ENCODE measurements around the gene AP2M1.
"Not testable (repeated sequence)": the region's sequence is repeated elsewhere in the genome, so short reads cannot be mapped to it uniquely, and the experiment has no call there.

AP2M1 gene

DNA sequence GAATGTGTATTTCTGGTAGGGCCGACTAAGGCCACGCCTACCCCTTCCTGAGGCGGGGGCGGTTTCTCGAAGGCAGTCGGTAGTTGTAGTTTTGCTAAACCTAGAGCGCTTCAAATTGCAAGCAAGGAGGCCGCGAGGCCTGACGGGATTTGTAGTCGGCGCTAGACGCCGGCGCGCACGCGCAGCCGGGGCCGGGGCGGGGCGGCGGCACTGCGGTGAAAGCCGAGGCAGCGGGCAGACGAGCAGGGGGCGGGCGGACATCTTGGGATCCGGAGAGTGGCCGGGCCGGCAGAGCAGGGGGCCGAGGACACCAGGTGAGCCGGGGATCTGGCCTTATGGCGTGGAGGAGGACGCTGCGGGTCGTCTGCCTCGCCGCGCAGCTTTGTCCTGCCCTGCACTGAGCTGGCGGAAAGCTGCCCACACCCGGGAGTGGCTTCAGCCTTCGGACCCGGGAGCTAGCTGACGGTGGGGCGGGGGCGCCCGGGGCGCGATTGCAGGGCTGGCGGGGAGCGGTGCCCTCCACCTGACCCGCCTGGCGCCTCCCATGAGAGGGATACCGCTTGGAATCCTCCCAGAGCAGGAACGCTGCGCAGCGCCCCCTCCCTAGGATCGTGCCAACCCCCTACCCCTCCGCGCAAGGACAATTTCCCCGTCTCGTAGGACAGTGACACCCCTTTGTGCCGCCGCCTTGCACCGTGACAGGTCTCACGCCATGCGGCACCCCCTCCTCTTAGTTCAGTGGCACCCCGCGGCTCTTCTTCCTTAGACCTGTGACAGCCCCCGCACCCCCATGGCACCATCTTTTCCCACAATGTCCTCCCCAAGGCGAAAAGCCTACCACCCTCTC, at the start of gene AP2M1:
Gene AP2M1 (plus strand): TSS at position 210 of the 847 bp plus-strand sequence. CDS start 2,139 bp downstream, outside the sequence.
- DNase-seq: peak; percentile 98

GRCh38 chr3:184126006-184126405, 48.6 kb upstream of the AP2M1 start:
- DNase-seq: no peak

GRCh38 chr3:184129012-184129411, 45.6 kb upstream of the AP2M1 start:
- DNase-seq: peak; percentile 21

DNA sequence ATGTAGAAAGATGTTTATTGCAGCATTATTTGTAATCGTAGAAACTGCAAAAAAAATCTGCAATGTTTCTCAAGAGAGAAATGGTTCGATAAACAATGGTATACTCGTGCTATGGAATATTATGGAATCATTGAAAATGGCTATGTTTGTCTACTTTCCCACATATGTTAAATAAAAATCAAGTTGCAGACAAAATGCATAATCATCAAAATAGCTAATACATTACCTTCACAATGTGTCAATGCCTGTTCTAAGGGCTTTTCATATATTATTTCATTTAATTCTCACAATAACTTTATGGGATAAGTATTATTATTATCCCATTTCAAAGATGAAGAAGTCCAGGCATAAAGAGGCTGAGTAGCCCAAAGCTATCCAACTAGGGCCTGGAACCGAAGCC, 41.7 kb upstream of the AP2M1 start:
- DNase-seq: no peak

DNA sequence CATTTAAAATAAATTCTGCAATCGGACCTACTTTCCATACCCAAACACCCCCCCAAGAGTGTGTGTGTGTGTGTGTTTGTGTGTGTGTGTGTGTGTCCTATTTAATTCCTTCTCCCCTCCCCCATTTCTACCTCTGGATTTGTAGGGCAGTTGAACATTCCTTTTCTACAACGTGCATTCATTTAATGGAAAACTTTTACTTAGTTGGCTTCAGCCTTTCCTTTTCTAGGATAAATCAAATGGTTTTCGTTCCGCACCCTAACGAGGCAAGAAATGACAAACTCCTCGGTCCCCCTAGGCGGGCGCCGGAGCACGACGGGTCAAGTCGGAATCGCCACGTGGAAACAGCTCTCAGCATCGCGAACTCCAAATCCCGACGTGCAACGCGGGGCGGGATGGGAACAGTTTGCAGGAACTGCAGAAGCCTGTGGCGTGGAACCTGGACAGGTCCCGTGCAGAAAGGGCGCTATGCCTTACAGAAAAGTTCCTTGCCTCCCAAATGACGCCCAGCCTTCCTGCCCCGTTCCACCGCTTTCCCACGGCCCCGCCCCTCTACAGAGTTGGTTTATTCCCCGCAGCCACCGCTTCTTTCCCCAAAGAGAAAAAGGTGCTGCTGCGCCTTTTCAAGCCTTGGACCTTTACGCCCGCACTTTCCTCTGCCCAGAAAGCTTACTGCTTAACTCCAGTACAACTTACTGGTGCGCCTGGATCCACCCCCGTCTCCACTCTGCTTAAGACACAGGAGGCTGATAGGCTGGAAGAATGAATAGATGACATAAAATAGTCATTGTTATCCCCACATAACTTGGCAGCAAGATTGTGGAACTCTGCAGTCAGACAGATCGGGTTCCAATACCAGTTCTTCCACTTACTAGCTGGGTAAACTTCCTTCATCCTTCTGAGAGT, 40.6 kb upstream of the AP2M1 start:
- peak; percentile 81 for DNase-seq

DNA sequence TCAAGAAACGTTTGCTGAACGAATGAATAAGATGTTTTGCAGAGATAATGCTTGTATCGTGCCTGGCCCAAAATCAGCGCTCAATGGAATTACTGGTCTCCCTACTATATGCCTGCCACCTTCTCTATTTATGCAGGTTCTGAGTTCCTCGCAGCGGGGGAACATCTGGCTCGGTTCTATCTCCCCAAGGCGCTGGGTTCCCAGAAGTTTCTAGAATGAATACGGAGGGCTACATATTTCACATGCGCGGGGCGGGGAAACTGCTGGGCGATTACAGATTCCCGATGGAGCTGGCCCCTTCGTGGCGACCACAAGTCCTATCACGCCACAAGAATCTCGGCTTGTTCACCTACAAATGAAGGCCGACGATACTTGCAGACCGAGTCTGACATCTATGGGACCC, 39.9 kb upstream of the AP2M1 start:
- DNase-seq: no peak

- peak; percentile 91 for DNase-seq
Measured at GRCh38 chr3:184135149-184135910, 39.3 kb upstream of the AP2M1 start, which contains the start of gene EIF2B5. Gene EIF2B5 (plus strand): TSS chr3:184135358. CDS start chr3:184135386, 28 bp downstream.

GRCh38 chr3:184135911-184136260, 38.8 kb upstream of the AP2M1 start:
- DNase-seq: no peak

DNA sequence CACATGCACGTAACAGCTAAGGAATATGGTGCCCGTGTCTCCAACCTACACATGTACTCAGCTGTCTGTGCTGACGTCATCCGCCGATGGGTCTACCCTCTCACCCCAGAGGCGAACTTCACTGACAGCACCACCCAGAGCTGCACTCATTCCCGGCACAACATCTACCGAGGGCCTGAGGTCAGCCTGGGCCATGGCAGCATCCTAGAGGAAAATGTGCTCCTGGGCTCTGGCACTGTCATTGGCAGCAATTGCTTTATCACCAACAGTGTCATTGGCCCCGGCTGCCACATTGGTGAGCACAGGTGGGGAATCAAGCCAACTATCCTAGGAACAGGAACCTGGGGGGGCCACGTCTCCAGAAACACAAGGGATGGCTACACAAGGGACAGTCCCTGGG, 34.2 kb upstream of the AP2M1 start:
- DNase-seq: no peak

GRCh38 chr3:184142199-184142598, 32.5 kb upstream of the AP2M1 start:
- no peak for DNase-seq

DNA sequence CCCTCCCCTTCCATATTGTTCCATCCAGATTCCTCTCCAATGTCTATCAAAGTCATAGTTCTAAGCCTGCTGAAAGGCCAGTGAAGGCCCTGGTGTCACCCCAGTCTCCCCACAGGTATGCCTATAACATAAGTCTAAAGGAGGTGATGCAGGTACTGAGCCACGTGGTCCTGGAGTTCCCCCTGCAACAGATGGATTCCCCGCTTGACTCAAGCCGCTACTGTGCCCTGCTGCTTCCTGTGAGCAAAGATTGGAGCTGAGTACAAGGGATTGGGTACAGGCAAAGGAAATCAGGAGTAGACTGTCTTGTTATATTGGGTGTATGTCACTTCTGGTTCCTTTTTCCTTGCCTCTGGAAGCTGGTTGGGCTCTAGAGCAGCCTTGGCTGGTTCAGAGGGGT, 31.3 kb upstream of the AP2M1 start:
- DNase-seq: no peak

DNA sequence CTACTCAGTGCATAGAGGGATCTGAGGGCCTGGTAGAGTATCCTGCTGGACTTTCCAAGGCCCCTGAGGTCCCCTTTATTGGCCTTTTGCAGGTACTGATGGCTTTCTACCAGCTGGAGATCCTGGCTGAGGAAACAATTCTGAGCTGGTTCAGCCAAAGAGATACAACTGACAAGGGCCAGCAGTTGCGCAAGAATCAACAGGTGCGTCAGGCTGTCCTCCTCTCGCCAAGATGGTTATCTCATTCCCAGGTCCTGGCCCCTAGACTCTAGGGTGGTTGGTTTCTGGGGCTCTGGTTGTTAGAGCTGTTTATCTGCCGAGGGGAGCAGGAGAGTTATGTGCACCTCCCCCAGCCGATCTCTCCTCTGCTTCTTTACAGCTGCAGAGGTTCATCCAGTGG, 30.1 kb upstream of the AP2M1 start:
- DNase-seq: no peak

GRCh38 chr3:184145111-184145524, 29.5 kb upstream of the AP2M1 start:
- DNase-seq: peak; percentile 42

DNA sequence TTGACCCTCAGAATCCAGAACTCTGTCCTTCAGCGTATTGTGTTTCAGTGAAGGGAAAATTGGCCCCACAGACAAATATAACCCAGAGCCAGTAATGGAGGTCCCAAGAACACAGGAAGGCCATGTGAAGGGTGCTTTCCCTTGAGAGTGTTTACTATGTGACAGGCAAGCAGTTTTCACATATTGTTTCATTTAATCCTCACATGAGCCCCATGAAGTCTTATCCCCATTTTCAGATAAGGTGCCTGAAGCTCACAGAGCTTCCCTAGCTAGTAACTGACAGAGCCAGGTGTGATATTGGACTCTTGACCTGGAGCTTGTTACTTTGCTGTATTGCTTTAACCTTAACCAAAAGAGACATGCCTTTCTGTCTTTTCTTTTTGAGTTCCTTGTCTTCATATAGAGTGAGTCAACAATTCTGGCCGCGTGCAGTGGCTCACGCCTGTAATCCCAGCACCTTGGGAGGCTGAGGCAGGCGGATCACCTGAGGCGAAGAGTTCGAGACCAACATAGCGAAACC, 28.8 kb upstream of the AP2M1 start:
- DNase-seq: no peak

DNA sequence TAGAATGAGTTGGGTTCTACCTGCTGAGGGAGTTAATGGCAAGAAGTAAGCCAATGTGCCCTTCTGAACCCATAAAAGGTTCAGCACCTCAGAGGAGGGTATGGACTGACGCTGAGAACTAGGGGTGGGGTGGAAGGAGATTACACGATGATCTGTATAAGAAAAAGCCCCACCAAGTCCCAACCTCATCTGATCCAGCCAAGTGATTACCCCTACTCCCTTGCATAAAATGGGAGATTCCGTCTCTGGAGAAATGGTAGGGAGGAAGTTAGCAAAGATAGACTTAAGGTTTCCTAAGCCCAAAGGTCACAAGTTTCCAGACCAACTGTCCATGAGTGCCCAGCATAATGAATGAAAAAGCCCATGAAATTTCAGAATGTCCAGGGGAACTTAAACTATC, 26.6 kb upstream of the AP2M1 start:
- no peak for DNase-seq

- no peak for DNase-seq
Measured at GRCh38 chr3:184149123-184149522, 25.5 kb upstream of the AP2M1 start.

- not testable (repeated sequence) for DNase-seq
Measured at GRCh38 chr3:184149770-184150169, 24.9 kb upstream of the AP2M1 start.

DNA sequence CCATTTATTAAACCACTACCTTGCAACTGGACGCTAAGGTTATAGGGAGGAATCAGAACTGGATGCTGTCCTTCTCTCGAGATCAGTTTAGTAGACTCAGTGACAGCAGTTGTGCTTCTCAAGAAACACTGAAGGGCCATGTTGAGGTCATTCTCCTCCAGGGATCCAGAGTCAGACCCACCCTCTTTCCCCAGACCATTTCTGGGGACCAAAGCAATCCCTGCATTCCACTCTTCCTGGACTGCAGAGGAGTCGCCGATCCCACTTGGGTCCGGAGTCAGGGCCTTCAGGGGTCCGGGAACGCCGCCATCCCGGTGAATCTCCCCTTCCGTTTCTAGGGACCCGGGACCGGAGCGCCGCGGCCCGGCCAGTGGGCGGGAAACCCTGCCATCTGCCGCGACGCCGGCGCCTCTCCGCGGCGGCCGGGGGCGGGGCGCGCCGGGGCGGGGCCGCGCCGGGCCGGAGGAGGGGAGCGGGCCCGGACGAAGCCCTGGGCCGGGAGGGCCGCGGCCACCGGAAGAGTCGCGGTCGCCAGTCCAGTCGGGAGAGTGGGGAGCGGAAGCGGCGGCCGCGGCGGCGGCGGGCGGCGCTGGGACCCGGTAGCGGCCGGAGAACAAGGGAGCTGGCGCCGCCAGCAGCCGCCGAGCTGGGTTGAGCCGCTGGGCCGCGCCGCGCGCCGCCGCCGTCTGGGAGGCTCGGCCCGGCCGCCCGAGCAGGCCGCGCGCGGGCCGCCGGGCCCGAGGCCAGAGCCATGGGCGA, 19.6 kb upstream of the AP2M1 start, which contains the start of gene DVL3:
Gene DVL3 (plus strand): TSS at position 493 of the 759 bp plus-strand sequence. CDS start 259 bp downstream, at position 752.
- peak; percentile 47 for DNase-seq

DNA sequence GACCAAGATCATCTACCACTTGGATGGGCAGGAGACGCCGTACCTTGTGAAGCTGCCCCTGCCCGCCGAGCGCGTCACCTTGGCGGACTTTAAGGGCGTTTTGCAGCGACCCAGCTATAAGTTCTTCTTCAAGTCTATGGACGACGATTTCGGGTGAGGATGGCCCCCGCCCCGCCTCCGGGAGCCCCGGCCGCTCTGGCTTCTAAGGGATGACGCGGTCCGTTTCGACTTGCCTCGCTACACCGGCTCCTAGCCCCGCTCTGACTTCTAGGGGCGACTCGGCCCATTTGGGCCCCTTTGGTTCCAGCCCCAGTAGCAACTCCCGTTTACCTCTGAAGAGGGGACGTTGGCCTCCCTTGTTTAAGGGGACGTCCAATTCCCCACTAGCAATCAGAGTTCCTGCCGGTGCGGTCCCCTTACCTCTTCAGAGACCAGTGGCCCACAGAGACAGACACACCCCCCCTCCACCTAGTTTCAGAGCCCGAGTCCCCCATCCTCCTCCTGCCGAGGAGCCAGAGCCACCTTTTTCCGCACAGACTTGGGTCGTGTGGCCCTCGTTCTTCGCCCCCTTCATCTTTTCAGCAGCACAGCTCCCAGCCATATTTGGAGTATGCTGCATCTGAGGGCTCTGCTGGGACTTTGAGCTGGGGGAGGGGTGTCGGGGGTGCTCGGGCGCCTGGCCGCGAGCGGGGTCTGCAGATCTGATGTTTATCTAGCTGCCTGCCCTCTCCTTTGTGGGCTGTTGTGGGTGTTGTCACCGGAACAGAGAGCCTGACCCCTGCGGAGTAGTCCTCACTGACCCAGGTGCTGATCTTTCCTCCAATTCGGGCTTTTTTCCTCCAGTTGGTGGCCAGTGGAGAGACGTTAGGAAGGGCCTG, 18.8 kb upstream of the AP2M1 start:
- DNase-seq: peak; percentile 72

- DNase-seq: no peak
Measured at GRCh38 chr3:184156522-184156955, 18.1 kb upstream of the AP2M1 start.

DNA sequence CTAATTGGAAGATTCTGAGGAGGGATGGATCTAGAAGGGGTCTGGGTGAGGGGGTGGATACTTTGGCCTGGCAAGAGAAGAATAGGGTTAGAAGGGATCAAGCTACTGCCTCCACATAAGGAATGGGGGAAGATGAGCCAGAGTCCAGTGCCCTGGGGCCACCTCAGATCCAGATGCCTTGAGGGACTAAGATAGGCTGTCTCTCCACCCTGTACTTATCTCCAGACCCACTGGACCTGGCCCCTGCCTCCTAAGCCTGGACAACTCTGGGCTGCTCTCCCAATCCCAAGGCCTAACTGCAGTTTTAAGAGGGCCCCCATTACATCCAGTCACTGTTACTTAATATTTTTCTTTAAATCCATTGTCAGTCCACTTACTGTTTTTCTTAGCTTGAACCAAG, 17.4 kb upstream of the AP2M1 start:
- no peak for DNase-seq
